Measurements from ENCODE around the gene RNF8. TPM values are rescaled to one million over a fixed set of nuclear protein-coding genes. Genes with fewer than 3 reads are reported as not detected.
"Not testable (repeated sequence)": the region's sequence is repeated elsewhere in the genome, so short reads cannot be mapped to it uniquely, and the experiment has no call there.

Gene RNF8
- total RNA-seq, 2 experiments from 2014 or later = 20.6 to 23.8 TPM

GRCh38 chr6:37323580-37323979 is 30.2 kb upstream of the RNF8 start:
- intact Hi-C loops (cut with DNase I, micrococcal nuclease) = no loop called here
- Mint-ChIP-seq H3K27ac (peak overlapping the region; percentile 39), H3K27me3 (no peaks in the 10 kb centered on the region), H3K4me1 (peaks cover 23% of the 10 kb centered on the region), H3K36me3 (ENCODE audit: low read depth) (peaks cover 8% of the 10 kb centered on the region), H3K4me3 (no peak overlapping the region), H3K9me3 (ENCODE audit: low read depth) (no peaks in the 10 kb centered on the region)
- DNase-seq (no peak), ATAC-seq (no peak)
- CTCF ChIA-PET = interaction anchor here (1.0 to 4.2 kb wide), 10 partner anchors 9 to 367 kb away, joined by 3 to 33 read pairs (median 4); no protein-coding TSS in a partner anchor
- POLR2A ChIA-PET = no interaction called here

- peak overlapping the region; percentile 39 for H3K27ac Mint-ChIP-seq
- ATAC-seq (peak; percentile 91), DNase-seq (peak; percentile 62)
- H3K36me3 Mint-ChIP-seq (ENCODE audit: low read depth) = peaks cover 11% of the 10 kb centered on the region
- ChIA-PET POLR2A (interaction anchor here (0.6 to 0.7 kb wide), 2 partner anchors 84 to 412 kb away, joined by 3 to 4 read pairs; no protein-coding TSS in a partner anchor), CTCF (interaction anchor here (0.7 to 4.2 kb wide), 16 partner anchors 8 to 367 kb away, joined by 3 to 33 read pairs (median 4); partner anchors contain the start of genes TBC1D22B and TMEM217)
- no peaks in the 10 kb centered on the region for H3K27me3 Mint-ChIP-seq
- no peaks in the 10 kb centered on the region for H3K9me3 Mint-ChIP-seq (ENCODE audit: low read depth)
- peaks cover 23% of the 10 kb centered on the region for H3K4me1 Mint-ChIP-seq
- no peak overlapping the region for H3K4me3 Mint-ChIP-seq
- intact Hi-C loops (cut with DNase I, micrococcal nuclease) = loop anchor here (1.0 kb wide), 2 partner anchors 242 to 368 kb away; no protein-coding TSS in a partner anchor
Observed at GRCh38 chr6:37324131-37325033, 29.4 kb upstream of the RNF8 start.

GRCh38 chr6:37330345-37330744 is 23.4 kb upstream of the RNF8 start:
- H3K36me3 Mint-ChIP-seq (ENCODE audit: low read depth) = peaks cover 13% of the 10 kb centered on the region
- CTCF ChIA-PET = interaction anchor here (0.7 kb wide), 1 partner anchor 11 kb away, joined by 3 read pairs; no protein-coding TSS in a partner anchor
- H3K27me3 Mint-ChIP-seq; H3K4me1 Mint-ChIP-seq; H3K4me3 Mint-ChIP-seq; ATAC-seq; intact Hi-C loops (cut with DNase I, micrococcal nuclease); POLR2A ChIA-PET; H3K27ac Mint-ChIP-seq; H3K9me3 Mint-ChIP-seq (ENCODE audit: low read depth); DNase-seq: not testable (repeated sequence)

- H3K27me3 Mint-ChIP-seq = no peaks in the 10 kb centered on the region
- H3K4me3 Mint-ChIP-seq = no peak overlapping the region
- peaks cover 5% of the 10 kb centered on the region for H3K4me1 Mint-ChIP-seq
- H3K27ac Mint-ChIP-seq = no peak overlapping the region
- intact Hi-C loops (cut with DNase I, micrococcal nuclease) = no loop called here
- H3K9me3 Mint-ChIP-seq (ENCODE audit: low read depth) = no peaks in the 10 kb centered on the region
- ChIA-PET POLR2A (no interaction called here), CTCF (interaction anchor here (0.7 kb wide), 1 partner anchor 11 kb away, joined by 3 read pairs; no protein-coding TSS in a partner anchor)
- DNase-seq (no peak), ATAC-seq (no peak)
- peaks cover 11% of the 10 kb centered on the region for H3K36me3 Mint-ChIP-seq (ENCODE audit: low read depth)
Observed at GRCh38 chr6:37331047-37331446, 22.7 kb upstream of the RNF8 start.

- ChIA-PET CTCF (interaction anchor here (0.6 to 0.8 kb wide), 2 partner anchors 10 to 22 kb away, joined by 3 to 4 read pairs; no protein-coding TSS in a partner anchor), POLR2A (no interaction called here)
- Mint-ChIP-seq H3K9me3 (ENCODE audit: low read depth) (no peaks in the 10 kb centered on the region), H3K4me1 (peaks cover 5% of the 10 kb centered on the region), H3K27ac (no peak overlapping the region), H3K4me3 (no peak overlapping the region), H3K36me3 (ENCODE audit: low read depth) (peaks cover 8% of the 10 kb centered on the region), H3K27me3 (no peaks in the 10 kb centered on the region)
- intact Hi-C loops (cut with DNase I, micrococcal nuclease) = no loop called here
- DNase-seq = no peak
- peak; percentile 49 for ATAC-seq
Observed at GRCh38 chr6:37332894-37333293, 20.9 kb upstream of the RNF8 start.

- Mint-ChIP-seq H3K4me3 (no peak overlapping the region), H3K27ac (no peak overlapping the region), H3K9me3 (ENCODE audit: low read depth) (no peaks in the 10 kb centered on the region), H3K4me1 (peaks cover 5% of the 10 kb centered on the region), H3K36me3 (ENCODE audit: low read depth) (peaks cover 8% of the 10 kb centered on the region), H3K27me3 (no peaks in the 10 kb centered on the region)
- ATAC-seq (no peak), DNase-seq (no peak)
- ChIA-PET CTCF (no interaction called here), POLR2A (no interaction called here)
- intact Hi-C loops (cut with DNase I, micrococcal nuclease) = no loop called here
Observed at GRCh38 chr6:37334047-37334446, 19.7 kb upstream of the RNF8 start.

- ATAC-seq; H3K27me3 Mint-ChIP-seq; POLR2A ChIA-PET; CTCF ChIA-PET; H3K4me1 Mint-ChIP-seq; H3K4me3 Mint-ChIP-seq; H3K36me3 Mint-ChIP-seq (ENCODE audit: low read depth); H3K27ac Mint-ChIP-seq; H3K9me3 Mint-ChIP-seq (ENCODE audit: low read depth); intact Hi-C loops (cut with DNase I, micrococcal nuclease); DNase-seq: not testable (repeated sequence)
Observed at GRCh38 chr6:37338317-37338716, 15.5 kb upstream of the RNF8 start.

GRCh38 chr6:37338745-37339255 is 15.0 kb upstream of the RNF8 start:
- POLR2A ChIA-PET = no interaction called here
- ATAC-seq = no peak
- no peak for DNase-seq
- Mint-ChIP-seq H3K4me1 (no peaks in the 10 kb centered on the region), H3K4me3 (no peak overlapping the region), H3K27me3 (no peaks in the 10 kb centered on the region), H3K9me3 (ENCODE audit: low read depth) (no peaks in the 10 kb centered on the region), H3K36me3 (ENCODE audit: low read depth) (no peaks in the 10 kb centered on the region), H3K27ac (no peak overlapping the region)
- intact Hi-C loops (cut with DNase I, micrococcal nuclease) = no loop called here
- CTCF ChIA-PET = interaction anchor here (0.6 to 1.4 kb wide), 2 partner anchors 15 to 188 kb away, joined by 3 read pairs; no protein-coding TSS in a partner anchor

- ATAC-seq (no peak), DNase-seq (no peak)
- H3K27ac Mint-ChIP-seq = no peak overlapping the region
- intact Hi-C loops (cut with DNase I, micrococcal nuclease) = no loop called here
- no peaks in the 10 kb centered on the region for H3K4me1 Mint-ChIP-seq
- H3K4me3 Mint-ChIP-seq = no peak overlapping the region
- no peaks in the 10 kb centered on the region for H3K9me3 Mint-ChIP-seq (ENCODE audit: low read depth)
- H3K27me3 Mint-ChIP-seq = peaks cover 2% of the 10 kb centered on the region
- H3K36me3 Mint-ChIP-seq (ENCODE audit: low read depth) = no peaks in the 10 kb centered on the region
- CTCF ChIA-PET = interaction anchor here (0.9 to 1.4 kb wide), 2 partner anchors 14 to 16 kb away, joined by 3 read pairs; no protein-coding TSS in a partner anchor
- POLR2A ChIA-PET = no interaction called here
Observed at GRCh38 chr6:37339741-37340638, 13.8 kb upstream of the RNF8 start.

GRCh38 chr6:37340639-37340943 is 13.2 kb upstream of the RNF8 start:
- Mint-ChIP-seq H3K36me3 (ENCODE audit: low read depth) (no peaks in the 10 kb centered on the region), H3K27ac (no peak overlapping the region), H3K9me3 (ENCODE audit: low read depth) (no peaks in the 10 kb centered on the region), H3K27me3 (peaks cover 2% of the 10 kb centered on the region), H3K4me3 (no peak overlapping the region), H3K4me1 (no peaks in the 10 kb centered on the region)
- intact Hi-C loops (cut with DNase I, micrococcal nuclease) = no loop called here
- POLR2A ChIA-PET = no interaction called here
- CTCF ChIA-PET = no interaction called here
- ATAC-seq = no peak
- DNase-seq = no peak

GRCh38 chr6:37343248-37343647 is 10.5 kb upstream of the RNF8 start:
- ChIA-PET CTCF (interaction anchor here (0.5 kb wide), 1 partner anchor 36 kb away, joined by 3 read pairs; no protein-coding TSS in a partner anchor), POLR2A (no interaction called here)
- Mint-ChIP-seq H3K4me3 (no peak overlapping the region), H3K27ac (no peak overlapping the region), H3K4me1 (no peaks in the 10 kb centered on the region), H3K9me3 (ENCODE audit: low read depth) (no peaks in the 10 kb centered on the region), H3K36me3 (ENCODE audit: low read depth) (no peaks in the 10 kb centered on the region), H3K27me3 (peaks cover 5% of the 10 kb centered on the region)
- DNase-seq (no peak), ATAC-seq (no peak)
- intact Hi-C loops (cut with DNase I, micrococcal nuclease) = no loop called here

Data from activated CD4-positive, alpha-beta T cell treated with anti-CD3 and anti-CD28 coated beads for 36 hours (primary cell).